SK-N-SH (cell line): Measurements from ENCODE around the gene MIER1.

ENCODE experiments used
- EP300 ChIP-seq, 2 experiments: IDR thresholded peaks; 2 replicates each; pipeline versions ENCODE4 v1.4.0 to v1.6.1; 2012; ENCODE audit warnings: borderline replicate concordance in 1 of 2, low read depth in 1 of 2, low read length in 1 of 2
- RCOR1 ChIP-seq: fragments of 150-350 bp; IDR thresholded peaks from 2 replicates; pipeline ENCODE4 v1.6.1; 2017; ENCODE audit warnings: antibody characterized with exemption, low read length
- RFX5 ChIP-seq: IDR thresholded peaks from 2 replicates; pipeline ENCODE4 v1.6.1; 2012; ENCODE audit warnings: mild to moderate bottlenecking, improper control_type of control experiment, low read length
- TAF1 ChIP-seq: IDR thresholded peaks from 2 replicates; pipeline ENCODE4 v1.6.1; 2012; ENCODE audit warnings: low read depth, mild to moderate bottlenecking, low read length, moderate library complexity, borderline replicate concordance
- TF ChIP-seq, protein P1 (sequence below): IDR thresholded peaks from 2 replicates; pipeline ENCODE4 v1.4.0; 2012; ENCODE audit warnings: low read depth

DNA sequence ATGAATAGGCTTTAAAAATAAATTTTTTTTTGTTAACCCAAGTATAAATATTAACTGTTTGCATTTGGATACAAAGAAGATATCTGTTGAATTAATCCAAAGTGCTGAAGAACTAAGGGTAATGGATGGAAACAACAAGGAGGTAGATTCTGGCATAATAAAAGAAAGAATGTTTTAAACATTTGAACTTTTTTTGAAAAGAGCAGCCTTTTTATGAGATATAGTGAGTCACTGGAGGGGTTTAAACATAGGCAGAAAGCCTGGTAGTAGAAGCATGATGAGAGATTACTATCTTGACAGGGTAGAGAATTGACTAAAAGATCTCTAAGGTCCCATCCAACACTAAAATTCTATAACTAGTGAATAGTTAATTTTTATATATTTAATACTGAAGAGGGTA lies 2.7 kb downstream of the MIER1 start:
- TF ChIP-seq RCOR1 (no peak), TAF1 (no peak), EP300 (IDR thresholded peaks at IDR 0.05; ENCODE audit: borderline replicate concordance in 1 of 2, low read depth in 1 of 2, low read length in 1 of 2) (no peak), RFX5 (no peak)
- TF ChIP-seq, protein P1, sequence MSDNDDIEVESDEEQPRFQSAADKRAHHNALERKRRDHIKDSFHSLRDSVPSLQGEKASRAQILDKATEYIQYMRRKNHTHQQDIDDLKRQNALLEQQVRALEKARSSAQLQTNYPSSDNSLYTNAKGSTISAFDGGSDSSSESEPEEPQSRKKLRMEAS = no peak
